CD4-positive, alpha-beta T cell treated with Interleukin-17A for 1 hour (primary cell): ENCODE measurements around the gene ARMH3.
"Not testable (repeated sequence)": the region's sequence is repeated elsewhere in the genome, so short reads cannot be mapped to it uniquely, and the experiment has no call there.

Source experiments
- DNase-seq: peaks from one replicate; pipeline ENCODE4 v3.0.0-alpha.2; 2020

The ARMH3 gene, protein sequence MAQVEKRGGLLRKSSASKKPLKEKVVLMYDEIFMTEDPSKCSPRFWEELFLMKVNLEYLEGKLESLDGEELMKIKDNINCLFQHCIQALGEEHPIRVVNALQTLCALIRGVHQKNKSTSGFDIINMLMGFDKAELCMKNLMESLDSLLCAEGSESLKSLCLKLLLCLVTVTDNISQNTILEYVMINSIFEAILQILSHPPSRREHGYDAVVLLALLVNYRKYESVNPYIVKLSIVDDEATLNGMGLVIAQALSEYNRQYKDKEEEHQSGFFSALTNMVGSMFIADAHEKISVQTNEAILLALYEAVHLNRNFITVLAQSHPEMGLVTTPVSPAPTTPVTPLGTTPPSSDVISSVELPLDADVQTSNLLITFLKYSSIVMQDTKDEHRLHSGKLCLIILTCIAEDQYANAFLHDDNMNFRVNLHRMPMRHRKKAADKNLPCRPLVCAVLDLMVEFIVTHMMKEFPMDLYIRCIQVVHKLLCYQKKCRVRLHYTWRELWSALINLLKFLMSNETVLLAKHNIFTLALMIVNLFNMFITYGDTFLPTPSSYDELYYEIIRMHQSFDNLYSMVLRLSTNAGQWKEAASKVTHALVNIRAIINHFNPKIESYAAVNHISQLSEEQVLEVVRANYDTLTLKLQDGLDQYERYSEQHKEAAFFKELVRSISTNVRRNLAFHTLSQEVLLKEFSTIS

DNA sequence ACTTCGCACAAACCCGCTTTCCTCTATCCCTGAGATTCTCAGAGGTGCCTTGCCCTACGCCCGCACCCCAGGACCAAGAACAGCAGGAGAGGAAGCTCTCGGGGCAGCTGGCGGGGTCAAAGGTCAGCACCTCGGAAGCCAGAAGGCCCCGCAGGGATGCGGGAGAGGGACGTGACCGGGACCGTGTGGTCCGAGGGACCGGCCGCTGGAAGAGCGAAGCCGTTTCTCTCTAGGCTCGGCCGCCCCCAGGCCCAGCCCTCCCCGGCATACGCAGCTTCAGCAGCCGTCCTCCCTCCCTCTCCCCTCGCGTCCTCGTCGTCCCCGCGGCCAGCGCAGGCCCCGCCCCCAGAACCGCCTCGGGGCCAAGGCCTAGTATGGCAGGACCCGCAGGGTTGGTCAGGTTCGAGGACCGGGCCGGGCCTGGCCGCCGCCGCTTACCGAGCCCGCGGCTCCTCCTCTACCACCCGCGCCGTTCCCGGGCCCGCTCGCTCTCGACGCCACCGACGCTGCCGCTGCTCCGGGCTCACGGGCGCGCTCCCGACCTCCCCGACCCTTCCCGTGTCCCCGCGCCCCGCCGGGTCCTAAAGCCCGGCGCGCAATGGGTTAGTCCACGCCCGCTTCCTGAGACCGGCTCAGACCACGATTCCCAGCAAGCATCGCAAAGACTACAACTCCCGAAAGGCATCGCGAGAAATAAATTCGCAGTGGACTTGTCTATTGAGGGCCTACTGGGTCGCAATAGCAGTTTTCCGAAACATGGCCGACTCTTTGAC lies at the start of gene ARMH3:
Gene ARMH3, minus strand, starts transcription at position 527 of the 773 bp plus-strand sequence. CDS start 16,059 bp downstream, outside the sequence.
- DNase-seq, result peak; percentile 95

DNA sequence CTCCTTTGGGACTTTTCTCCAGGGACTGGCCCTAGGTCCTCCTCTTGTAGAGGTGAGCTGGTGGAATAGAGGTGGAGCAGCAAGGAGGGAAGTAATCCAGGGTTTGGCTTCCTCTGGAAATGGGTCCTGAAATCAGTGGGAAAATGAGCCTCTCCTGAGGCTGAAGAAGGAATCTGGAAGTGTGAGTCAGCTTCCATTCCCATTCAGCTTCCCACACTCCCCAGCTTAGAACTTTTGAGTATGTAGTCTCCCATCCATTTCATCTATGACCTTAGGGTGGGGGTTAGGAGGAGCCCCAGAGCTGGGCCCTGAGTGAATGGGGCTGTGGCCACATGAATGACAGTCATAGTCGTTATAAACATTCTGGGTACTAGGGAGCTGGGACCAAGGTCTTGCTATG lies 46.4 kb upstream of the ARMH3 start:
- DNase-seq, result no peak

DNA sequence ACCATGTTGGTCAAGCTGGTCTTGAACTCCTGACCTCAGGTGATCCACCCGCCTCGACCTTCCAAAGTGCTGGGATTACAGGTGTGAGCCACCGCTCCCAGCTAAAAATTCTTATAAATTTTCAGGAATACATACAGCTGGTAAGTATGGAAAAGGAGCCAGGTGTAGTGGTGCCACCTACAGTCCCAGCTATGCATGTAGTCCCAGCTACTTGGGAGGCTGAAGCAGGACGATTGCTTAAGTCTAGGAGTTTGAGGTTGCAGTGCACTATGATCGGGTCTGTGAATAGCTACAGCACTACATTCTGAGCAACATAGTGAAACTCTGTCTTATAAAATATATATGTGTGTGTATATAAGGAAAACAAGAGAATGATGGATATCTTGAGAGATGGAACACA lies 45.2 kb upstream of the ARMH3 start:
- no peak for DNase-seq

DNA sequence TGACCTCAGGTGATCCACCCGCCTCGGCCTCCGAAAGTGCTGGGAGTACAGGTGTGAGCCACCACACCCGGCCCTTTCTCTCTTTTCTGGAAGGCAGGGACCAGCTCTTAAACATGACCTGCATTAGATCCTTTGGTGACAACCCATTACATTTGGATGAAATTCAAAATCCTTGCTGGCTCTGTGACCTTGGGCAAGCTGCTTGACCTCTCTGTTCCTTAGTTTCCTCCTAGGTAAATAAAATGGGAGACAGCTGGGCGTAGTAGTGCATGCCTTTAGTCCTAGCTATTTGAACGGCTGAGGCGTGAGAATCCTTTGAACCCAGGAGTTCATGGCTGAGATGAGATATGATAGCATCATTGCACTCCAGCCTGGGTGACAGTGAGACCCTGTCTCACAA lies 40.5 kb upstream of the ARMH3 start:
- no peak for DNase-seq

DNA sequence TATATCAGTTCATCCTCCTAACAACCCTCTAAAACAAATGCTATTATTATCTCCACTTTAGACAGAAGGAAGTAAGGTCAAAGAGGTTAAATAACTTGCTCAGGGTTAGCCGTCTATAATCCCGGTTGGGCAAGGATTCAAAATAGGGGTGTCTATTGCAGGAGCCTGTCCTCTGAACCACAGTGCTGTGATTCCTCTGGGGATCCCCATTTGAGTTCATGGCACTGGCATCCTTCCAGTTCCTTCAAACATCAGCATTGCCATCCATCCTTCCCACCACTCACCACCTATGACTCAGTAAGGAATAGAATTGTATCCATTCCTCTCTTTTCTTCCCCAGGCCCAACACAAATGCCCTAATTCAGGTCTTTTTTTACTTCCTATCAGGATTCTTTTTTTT lies 34.8 kb upstream of the ARMH3 start:
- no peak for DNase-seq

DNA sequence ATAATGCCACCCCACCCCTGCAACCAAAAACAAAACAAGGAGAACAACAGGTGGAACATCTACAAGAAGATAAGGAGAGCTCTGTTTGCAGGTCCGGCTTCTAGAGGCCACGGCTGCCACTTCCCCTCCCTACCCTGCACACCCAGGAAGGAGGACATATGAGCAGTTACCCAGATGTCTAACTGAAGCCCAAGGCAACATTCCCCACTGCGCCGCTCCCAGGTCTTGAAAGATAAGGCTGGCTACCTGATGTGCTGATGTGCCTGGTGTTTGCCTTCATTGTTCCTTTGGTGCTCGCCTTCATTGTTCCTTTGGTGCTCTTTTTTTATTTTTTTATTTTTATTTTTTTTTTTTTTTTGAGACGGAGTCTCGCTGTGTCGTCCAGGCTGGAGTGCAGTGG lies 30.2 kb upstream of the ARMH3 start:
- DNase-seq, result no peak

DNA sequence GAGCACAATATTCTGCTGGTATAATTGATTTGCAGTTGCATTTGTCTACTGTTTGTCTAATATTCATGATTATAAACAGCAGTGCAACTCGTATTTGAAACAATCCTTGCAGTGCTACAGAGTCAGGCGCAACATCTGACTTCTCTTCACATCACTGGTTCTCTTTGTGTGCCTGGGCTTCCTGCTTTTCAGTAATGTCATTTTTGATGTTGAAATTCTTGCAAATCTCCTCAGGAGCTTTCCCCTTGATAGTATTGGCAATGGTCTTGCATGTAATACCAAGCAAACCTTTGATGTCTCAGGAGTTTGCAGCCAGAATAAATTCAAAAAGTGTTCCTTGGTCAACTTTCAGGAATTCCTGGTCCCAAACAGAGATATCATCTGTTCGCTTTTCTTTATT lies 29.4 kb upstream of the ARMH3 start:
- DNase-seq, result no peak

DNA sequence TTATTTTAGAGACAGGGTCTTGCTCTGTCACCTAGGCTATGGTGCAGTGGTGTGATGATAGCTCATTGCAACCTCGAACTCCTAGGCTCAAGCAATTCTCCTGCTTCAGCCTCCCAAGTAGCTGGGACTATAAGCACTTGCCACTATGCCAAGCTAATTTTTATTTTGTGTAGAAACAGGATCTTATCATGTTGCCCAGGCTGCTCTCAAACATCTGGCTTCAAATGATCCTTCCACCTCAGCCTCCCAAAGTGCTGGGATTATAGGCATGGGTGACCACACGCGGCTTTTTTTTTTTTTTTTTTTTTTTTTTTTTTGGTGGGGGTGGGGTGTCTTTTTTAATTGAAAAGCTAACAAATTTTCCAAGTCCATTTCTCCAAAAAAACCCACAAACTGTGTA lies 27.6 kb upstream of the ARMH3 start:
- no peak for DNase-seq

DNA sequence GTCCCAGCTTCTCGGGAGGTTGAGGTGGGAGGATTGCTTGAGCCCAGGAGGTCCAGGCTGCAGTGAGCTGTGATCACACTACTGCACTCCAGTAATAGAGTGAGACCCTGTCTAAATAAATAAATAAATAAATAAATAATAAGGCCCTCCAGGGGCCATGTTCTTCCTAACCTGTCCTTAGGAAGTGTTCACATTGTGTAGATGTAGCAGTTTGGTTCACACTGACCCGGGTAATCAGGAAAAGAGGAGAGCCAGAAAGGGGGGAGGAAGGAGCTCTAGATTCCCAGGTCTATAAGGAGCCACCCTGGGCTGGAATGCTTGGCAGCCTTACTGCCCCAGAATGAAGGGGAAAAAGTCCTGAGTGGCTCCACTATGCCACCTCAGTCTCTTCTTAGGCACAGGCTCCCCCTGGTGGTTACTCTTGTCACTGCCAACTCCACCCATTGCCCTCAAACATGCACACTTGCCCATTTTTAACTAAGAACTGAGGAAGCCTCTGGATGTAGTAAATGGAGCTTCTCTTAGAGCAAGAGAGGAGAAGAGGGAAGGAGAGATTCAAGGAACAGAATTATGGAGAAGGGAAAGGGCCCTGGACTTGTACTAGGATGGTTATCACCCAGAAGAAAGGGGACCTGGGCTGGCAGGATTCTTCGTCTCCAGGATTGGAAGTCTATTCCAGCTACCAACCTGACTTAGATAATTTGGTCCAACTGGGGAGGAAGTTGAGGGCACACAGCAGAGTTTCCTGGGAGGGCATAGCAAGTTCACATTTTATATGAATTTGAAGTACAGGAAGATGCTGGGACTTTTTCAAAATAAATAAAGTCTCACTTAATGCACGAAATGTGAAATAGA lies 16.9 kb upstream of the ARMH3 start:
- DNase-seq, result peak; percentile 86

DNA sequence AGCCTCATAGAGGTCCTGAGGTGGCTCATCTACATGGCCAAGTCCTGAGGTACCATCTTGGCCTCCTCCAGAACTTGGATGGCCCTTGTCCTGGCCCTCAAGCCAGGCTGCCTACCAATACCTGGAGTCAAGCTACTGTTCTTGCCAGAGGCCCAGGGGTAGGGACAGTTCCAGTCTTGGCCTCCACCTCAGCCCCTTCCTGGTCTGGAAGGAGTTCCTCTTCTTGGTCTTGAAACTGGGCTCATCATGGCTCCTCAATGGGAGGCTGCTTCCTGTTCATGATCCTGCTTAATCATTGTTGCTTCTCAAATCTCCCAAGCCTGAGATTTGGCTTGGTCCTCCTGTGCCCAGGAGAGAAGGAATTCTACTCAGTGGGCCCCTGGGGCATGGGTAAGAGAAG lies 13.1 kb upstream of the ARMH3 start:
- DNase-seq, result no peak

DNA sequence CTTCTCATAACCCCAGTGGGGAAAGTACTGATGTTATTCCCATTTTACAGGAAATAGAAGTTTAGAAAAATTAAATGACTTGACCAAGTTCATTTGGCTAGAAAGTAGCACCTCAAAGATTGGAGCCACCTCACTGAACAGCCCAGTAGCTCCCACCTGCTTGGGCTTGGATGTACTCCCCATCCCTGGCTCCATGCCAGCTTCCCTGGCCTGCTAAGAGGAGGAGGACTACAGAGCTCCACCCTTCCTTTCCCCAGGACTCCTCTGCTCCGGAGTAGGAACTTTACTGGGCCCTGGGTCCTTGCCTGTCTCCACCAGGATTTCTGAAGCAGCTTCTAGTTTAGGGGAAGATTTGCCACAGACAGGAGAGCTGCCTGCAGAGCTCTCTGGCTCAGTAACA lies 12.2 kb upstream of the ARMH3 start:
- no peak for DNase-seq

DNA sequence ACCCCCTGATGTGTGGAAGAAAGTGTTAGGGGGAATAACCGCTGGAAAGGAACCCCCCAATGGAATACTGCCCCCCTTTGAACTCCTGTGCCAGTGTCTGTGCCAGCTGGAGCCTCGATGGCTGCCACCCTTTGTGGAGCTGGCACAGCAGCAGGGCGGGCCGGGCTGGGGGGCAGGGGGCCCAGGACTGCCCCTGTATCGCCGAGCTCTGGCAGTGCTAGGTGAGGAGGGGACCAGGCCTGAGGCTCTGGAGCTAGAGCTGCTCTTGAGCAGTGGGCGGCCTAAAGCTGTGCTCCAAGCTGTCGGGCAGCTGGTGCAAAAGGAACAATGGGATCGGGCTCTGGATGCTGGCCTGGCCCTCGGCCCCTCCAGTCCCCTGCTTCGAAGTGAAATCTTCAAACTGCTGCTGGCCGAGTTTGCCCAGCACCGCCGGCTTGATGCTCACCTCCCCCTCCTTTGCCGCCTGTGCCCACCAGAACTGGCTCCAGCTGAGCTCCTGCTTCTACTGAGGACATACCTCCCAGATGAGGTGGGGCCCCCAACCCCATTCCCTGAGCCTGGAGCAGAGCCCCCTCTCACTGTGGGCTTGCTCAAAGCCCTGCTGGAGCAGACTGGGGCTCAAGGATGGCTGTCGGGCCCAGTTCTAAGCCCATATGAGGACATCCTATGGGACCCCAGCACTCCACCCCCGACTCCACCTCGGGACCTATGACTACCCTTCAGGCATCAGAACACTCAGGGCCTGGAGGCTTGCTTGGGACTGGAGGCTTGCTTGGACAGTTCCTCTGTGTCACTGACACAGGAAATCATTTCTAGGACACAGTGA lies 11.3 kb upstream of the ARMH3 start:
- no peak for DNase-seq

DNA sequence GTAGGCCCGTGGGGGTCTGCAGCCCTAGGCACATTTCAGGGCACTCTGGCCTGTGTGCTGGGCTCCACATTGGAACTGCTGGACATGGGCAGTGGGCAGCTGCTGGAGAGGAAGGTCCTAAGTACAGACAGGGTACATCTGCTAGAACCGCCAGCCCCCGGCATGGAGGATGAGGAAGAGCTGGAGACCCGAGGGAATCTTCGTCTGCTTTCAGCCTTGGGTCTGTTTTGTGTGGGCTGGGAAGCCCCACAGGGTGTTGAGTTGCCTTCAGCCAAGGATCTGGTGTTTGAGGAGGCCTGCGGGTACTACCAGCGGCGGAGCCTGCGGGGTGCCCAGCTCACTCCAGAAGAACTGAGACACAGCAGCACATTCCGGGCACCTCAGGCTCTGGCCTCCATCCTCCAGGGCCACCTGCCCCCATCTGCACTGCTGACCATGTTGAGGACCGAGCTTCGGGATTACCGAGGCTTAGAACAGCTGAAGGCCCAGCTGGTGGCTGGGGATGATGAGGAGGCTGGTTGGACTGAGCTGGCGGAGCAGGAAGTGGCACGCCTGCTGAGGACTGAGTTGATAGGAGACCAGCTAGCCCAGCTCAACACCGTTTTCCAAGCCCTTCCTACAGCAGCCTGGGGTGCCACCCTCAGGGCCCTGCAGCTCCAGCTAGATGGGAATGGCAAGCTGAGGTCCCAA lies 10.6 kb upstream of the ARMH3 start:
- DNase-seq, result no peak

DNA sequence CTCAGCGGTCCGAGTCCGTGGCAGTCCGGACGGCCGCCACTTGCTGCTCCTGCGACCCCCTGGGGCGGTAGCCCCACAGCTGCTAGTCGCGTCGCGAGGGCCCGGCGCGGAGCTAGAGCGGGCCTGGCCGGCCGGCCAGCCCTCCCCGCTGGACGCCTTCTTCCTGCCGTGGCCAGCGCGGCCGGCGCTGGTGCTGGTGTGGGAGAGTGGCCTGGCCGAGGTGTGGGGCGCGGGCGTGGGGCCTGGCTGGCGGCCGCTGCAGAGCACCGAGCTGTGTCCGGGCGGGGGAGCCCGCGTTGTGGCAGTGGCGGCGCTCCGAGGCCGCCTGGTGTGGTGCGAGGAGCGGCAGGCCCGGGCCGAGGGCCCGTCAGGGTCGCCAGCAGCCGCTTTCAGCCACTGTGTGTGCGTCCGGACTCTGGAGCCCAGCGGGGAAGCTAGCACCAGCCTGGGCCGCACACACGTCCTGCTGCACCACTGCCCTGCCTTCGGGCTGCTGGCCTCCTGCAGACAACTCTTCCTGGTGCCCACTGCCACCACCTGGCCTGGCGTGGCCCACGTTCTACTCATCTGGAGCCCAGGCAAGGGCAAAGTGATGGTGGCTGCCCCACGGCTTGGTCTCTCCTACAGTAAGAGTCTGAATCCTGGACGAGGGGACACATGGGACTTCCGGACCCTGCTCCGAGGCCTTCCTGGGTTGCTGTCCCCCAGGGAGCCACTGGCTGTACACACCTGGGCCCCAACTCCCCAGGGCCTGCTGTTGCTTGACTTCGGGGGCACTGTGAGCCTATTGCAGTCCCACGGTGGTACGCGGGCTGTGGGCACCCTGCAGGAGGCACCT lies 9.8 kb upstream of the ARMH3 start:
- DNase-seq, result peak; percentile 6

DNA sequence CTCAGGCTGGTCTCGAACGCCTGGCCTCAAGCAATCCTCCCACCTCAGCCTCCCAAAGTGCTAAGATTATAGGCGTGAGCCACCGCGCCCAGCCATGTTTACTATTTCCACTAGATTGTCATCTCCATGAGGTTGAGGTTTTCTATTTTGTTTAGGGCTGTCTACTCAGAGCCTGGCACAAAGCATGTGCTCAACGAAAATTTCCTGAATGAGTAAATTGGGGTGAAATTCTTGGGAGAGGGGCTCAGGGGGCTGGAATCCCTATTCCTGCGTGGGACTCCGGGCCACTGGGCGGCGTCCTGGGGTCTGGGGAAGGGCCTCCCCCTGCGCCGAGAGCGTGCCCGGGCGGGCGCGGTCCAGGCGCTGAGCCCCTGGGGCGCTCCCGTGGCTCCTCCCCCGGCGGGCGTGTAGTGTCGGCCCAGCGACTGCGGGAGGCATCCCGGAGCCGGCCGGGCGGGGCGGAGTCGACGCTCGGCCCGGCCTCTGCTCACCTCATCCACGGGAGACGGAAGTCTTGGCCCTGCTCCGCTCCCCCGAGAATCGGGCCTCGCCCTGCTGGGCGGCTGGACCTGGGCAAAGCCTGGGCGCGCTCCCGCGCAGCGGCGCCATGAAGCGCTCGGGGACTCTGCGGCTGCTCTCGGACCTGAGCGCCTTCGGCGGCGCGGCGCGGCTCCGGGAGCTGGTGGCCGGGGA lies 9.0 kb upstream of the ARMH3 start, which contains the start of gene HPS6:
Gene HPS6, plus strand, starts transcription at position 482 of the 693 bp plus-strand sequence. Its CDS starts 126 bp downstream, at position 608.
- peak; percentile 89 for DNase-seq

DNA sequence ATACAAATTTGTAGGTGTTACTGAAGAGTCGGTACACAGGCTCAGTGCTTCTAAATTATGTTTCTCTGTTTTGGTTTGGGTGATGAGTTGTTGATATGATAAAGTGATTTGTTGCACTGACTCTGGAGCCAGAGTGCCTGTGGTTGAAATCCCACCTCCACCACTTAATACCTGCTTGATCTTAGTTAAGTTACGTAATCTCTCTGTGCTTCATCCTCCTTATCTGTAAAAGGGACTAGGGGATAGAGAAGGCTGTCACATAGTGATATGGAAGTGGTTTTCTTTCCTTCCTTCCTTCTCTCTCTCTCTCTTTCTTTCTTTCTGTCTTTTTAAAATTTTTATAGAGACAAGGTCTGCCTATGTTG lies 8.5 kb upstream of the ARMH3 start:
- no peak for DNase-seq

DNA sequence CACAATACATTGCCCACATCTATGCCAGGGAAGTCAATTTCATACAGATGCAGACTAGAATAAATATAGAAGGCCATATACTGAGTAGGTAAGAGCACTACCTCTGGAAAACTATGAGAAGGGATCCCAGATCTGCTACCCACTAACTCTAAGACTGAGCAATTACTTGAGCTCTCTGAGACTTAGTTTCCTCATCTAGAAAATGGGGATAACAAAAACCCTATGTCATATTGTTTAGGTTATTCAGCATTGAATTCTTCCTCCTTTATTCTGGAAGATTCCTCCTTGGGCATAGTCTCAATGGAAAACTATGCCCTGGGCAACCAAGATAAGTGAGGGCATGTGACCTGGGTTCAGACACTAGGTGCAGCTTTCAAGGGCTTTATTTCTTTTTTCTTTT lies 4.0 kb upstream of the ARMH3 start:
- DNase-seq, result no peak

DNA sequence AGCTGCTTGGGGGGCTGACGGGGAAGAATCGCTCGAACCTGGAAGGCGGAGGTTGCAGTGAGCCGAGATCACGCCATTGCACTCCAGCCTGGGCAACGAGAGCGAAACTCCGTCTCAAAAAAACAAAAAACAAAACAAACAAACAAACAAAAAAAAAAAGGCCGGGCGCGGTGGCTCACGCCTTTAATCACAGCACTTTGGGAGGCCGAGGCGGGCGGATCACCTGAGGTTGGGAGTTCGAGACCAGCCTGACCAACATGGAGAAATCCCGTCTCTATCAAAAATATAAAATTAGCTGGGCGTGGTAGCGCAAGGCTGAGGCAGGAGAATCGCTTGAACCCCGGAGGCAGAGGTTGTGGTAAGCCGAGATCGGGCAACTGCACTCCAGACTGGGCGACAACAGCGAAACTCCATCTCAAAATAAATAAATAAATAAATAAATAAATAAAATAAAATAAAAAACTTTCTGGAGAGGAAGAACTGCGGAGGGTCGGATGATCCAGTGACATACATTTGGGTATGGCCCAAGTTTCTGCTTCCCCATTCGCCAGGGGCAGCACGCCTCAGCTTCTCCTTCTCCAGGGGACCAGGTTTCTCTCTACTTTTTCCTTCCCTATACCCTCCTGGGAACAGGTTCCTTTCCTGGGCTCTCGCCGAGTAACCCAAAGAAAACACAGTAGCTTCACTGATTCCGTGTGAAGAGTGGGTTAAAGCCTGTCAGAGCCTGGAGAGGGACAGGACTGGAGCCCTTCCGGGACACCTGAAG lies 909 bp downstream of the ARMH3 start:
- not testable (repeated sequence) for DNase-seq

DNA sequence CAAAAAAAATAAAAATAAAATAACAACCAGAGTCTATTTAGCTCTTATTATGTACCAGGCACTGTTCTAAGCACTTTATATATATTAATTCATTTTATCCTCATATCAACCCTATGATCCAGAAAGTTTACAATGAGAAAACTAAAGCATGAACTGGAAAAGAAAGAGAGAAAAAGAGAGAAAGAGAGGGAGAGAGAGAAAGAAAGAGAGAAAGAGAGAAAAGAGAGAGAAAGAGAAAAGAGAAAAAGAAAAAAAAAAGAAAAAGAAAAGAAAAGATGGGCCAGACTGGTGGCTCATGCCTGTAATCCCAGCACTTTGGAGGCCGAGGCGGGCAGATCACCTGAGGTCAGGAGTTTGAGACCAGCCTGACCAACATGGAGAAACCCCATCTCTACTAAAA lies 9.9 kb downstream of the ARMH3 start:
- no peak for DNase-seq
